Measurements from ENCODE around the gene ZNF853.
"Not testable (repeated sequence)": the region's sequence is repeated elsewhere in the genome, so short reads cannot be mapped to it uniquely, and the experiment has no call there.

Gene ZNF853

GRCh38 chr7:6606866-6607583, 8.4 kb upstream of the ZNF853 start:
- DNase-seq (ENCODE audit: low read depth) = no peak

DNA sequence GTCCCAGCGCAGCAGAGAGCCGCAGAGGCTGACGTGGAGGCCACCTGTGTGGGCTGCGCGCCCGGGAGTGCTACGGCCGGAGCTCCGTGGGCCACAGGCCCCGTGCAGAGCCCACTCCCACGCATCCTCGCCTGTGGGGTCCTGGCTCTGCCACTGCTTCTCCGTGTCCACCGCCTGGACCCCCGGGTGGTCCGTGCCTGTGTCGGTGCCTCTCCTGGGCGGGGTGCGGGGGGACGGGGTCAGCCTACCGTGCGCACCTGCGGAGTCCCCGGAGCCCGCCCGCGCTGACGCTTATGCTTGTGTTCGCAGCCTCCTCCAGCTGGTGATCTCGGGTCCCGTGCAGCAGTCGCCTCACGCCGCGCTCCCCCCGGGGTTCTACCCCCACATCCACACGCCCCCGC, 7.8 kb upstream of the ZNF853 start:
- no peak for DNase-seq (ENCODE audit: low read depth)

- no peak for DNase-seq (ENCODE audit: low read depth)
These were observed 7.3 kb upstream of the ZNF853 start for GRCh38 chr7:6608081-6608480.

DNA sequence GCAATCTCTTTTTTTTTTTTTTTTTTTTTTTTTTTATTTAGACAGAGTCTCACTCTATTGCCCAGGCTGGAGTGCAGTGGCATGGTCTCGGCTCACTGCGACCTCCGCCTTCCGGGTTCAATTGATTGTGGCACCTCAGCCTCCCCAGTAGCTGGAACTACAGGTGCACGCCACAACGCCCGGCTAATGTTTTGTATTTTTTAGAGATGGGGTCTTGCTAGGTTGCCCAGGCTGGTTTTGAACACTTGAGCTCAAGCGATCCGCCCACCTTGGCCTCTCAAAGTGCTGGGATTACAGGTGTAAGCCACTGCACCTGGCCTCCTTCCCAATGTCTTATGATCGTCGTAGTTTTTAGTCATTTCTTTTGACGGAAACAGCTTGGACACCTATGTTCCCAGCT, 6.6 kb upstream of the ZNF853 start:
- DNase-seq (ENCODE audit: low read depth) = no peak

DNA sequence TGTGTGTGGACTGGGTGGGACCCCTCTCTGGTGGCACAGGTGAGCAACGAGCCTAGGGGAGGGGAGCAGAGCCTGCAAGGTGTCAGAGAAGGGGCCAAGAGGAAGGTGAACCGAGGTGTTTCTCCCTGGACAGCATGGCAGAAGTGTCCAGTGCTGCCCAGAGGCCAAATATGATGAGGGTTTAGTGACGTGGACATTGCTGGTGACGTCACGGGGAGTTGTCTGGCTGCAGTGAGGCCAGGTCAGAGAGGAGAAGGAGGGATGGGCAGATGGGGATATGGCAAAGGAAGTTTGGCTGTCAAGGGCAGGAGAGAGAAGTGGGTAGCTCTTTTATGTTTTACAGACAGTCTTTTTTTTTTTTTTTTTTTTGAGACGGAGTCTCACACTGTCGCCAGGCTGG, 2.6 kb upstream of the ZNF853 start:
- no peak for DNase-seq (ENCODE audit: low read depth)

GRCh38 chr7:6613706-6614105, 1.7 kb upstream of the ZNF853 start:
- no peak for DNase-seq (ENCODE audit: low read depth)

DNA sequence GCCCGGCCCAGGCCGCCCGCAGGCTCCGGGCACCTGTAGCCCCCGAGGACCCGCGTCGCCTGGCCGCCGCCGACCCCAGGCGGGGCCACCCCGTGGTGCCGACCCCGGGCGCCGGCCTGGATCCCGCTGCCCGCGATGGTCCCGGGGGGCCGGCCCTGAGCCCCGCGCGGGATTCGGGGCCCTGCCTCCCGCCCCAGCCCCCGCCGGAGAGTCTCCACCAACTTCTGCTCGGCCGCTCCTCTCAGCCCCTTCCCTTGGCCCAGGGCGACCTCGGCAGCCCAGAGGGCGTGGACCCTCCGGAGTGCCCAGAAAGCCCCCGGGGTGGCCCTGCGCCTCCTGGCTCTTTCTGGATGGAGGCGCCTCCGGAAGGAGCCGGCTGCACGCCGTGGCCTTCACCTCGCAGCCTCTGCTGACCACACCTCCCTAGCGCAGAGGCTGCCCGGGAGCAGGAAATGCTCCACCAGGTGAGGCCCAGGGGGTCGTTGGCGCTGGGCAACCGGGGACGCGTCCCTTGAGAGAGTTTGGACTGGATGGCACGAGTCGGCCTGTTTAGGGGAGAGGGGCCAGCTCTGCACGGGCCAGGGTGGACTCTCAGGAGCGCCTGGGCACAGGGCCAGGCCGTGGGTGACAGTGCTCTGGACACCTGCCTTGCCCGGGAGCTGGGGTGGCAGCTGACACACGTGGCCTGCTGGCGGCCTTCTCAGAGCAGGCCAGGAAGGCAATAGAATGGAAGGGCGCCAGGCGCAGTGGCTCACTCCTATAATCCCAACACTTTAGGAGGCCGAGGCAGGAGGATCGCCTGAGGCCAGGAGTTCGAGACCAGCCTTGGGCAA, 529 bp downstream of the ZNF853 start:
- no peak for DNase-seq (ENCODE audit: low read depth)

- no peak for DNase-seq (ENCODE audit: low read depth)
These were observed 1.6 kb downstream of the ZNF853 start for GRCh38 chr7:6616854-6617643.

GRCh38 chr7:6618621-6619020, 3.2 kb downstream of the ZNF853 start:
- DNase-seq (ENCODE audit: low read depth) = no peak

GRCh38 chr7:6619961-6620360, 4.6 kb downstream of the ZNF853 start:
- no peak for DNase-seq (ENCODE audit: low read depth)

GRCh38 chr7:6621195-6622133, 6.1 kb downstream of the ZNF853 start:
- no peak for DNase-seq (ENCODE audit: low read depth)

GRCh38 chr7:6622134-6622710, 6.8 kb downstream of the ZNF853 start:
- no peak for DNase-seq (ENCODE audit: low read depth)

DNA sequence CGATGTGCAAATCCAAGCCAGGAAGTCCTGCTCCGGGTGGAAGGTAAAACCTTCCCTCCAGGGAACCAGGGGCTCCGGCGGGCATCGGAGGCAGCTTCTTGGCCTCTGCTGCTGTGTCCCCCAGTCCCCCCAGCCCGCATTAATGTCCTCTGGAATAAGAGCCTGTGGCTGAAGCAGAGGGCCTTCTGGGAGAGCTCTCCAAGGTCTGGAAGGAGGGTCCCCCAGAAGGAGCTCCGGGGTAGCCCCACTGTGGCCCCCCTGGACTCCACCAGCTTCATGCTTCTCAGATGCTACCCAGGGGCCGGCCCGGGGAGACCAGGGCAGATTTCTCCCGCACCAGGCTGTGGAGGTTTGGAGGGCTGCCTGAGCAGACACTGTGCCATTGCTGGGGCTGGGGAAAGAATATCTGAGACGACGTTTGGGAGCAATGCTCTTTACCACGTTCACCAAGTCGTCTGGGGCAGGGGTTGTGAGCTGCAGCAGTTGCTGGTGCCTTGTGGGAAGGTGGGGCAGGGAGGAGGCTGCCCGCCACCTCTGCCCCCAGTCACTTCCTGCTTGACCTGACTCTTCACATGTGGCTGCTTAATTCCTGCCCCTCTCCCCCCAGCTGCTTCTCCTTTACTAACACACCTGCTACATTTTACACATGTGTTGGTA, 8.3 kb downstream of the ZNF853 start:
- no peak for DNase-seq (ENCODE audit: low read depth)

- DNase-seq (ENCODE audit: low read depth) = no peak
These were observed 8.8 kb downstream of the ZNF853 start for GRCh38 chr7:6624246-6624611.

- DNase-seq (ENCODE audit: low read depth) = no peak
These were observed 12.6 kb downstream of the ZNF853 start for GRCh38 chr7:6628045-6628444.

DNA sequence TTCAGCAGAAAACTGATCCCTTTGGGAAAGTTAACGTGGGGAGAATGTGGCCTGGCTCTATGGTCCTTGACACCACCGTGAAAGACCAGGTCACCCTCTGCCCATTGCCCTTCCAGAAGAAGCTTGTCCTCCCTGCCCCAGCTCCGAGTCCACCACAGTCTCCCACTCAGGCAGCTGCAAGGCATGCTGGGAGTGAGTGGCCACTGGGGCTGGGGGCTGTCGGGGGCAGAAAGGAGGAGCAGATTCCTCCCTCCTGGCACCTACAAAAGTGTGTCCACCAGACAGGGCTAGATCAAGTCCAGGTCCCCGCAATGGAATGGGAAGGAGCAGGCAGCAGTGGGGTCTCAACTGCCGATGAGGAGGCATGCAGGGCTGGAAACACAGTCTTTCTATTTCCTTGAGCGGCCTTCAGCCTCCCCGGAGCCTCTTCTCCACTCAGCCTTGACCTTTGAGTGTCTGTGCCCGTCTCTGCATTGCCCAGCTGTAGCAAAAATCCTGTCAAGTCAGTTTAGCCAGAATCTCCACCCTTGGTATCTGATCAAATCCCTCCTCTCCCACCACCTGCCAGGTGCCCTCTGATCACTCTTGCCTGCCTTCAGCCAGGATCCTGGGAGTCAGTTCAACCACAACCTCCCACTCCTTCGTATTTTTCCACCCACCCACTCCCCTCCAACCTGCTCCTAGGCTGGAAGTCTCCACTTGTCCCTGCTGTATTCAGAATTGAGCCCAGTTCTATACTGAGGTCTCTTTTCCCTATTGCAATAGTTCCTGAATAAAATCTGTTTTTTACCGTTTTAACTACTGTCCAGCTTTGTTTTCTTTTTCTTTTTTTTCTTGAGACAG, 14.8 kb downstream of the ZNF853 start:
- DNase-seq (ENCODE audit: low read depth) = no peak

DNA sequence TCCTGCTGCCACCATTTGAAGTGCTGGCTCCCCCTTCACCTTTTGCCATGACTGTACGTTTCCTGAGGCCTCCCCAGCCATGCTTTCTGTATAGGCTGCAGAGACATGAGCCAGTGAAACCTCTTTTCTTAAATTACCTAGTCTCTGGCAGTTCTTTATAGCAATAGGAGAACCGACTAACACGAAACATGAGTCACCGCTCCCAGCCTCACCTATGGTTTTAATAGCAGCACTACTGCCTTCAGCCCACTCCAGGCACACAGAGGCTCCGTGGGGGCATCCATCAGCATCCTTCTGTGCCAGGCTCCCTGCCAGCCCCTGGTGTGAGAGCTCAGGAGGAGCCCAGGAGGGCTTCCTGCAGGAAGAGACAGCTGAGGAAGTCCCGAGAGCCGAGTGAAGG, 16.2 kb downstream of the ZNF853 start:
- no peak for DNase-seq (ENCODE audit: low read depth)

DNA sequence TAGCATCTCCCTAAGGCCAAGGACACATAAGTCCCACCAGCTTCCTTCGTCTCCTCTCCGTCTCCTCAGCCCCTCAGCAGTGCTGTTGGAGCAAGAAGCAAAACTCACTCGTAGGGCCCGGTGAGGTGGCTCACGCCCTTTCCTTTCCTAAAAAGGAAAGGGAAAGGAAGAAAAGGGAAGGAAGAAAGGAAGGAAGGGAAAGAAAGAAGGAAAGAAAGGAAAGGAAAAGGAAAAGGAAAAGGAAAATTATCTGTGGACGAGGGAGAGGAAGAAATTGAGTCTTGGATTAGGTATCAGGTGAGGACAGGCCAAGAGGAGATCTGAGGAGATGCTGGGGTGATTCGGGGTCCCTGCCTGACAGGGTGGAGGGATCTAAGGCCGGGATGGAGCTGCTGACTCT, 18.6 kb downstream of the ZNF853 start:
- no peak for DNase-seq (ENCODE audit: low read depth)

- not testable (repeated sequence) for DNase-seq (ENCODE audit: low read depth)
These were observed 19.6 kb downstream of the ZNF853 start for GRCh38 chr7:6634971-6635370.

All from activated T-cell treated with anti-CD3 and anti-CD28 coated beads for 24 hours (primary cell).